ENCODE results near the gene NDUFS2.

Gene NDUFS2

GRCh38 chr1:161258439-161259344 lies 56.5 kb downstream of the NDUFS2 start, which contains the start of gene PCP4L1:
Gene PCP4L1, plus strand, starts transcription at chr1:161258745. Its CDS starts 230 bp downstream, at chr1:161258975.
- Histone ChIP-seq H3K36me3 (ENCODE audit: control insufficient read depth, insufficient read depth, low read length) (no peaks in the 10 kb centered on the region), H3K4me1 (ENCODE audit: control insufficient read depth, low read depth, low read length) (no peaks in the 10 kb centered on the region), H3K9ac (ENCODE audit: low read length) (peak within 1 kb of the TSS; percentile 62), H2BK5ac (ENCODE audit: low read length) (no peak within 1 kb of the TSS), H3K23ac (ENCODE audit: low read length) (no peak within 1 kb of the TSS), H3K27me3 (ENCODE audit: insufficient read depth, low read length, poor library complexity) (peaks cover 16% of the 10 kb centered on the region), H4K8ac (ENCODE audit: low read depth, low read length) (no peak within 1 kb of the TSS), H3K18ac (ENCODE audit: low read length) (no peak within 1 kb of the TSS), H2BK15ac (replicated peaks; ENCODE audit: low read depth) (no peak within 1 kb of the TSS), H3K56ac (ENCODE audit: low read length) (peak within 1 kb of the TSS; percentile 77), H4K5ac (ENCODE audit: low read length) (no peak within 1 kb of the TSS), H3K79me1 (ENCODE audit: low read length) (no peaks in the 10 kb centered on the region), H2AK5ac (ENCODE audit: low read length) (no peak within 1 kb of the TSS), H3K4me3 (ENCODE audit: low read length) (peak within 1 kb of the TSS; percentile 48), H3K27ac (ENCODE audit: low read depth, low read length) (no peak within 1 kb of the TSS), H3K79me2 (ENCODE audit: control insufficient read depth, insufficient read depth, low read length) (no peaks in the 10 kb centered on the region), H3K4me2 (ENCODE audit: low read length) (peak within 1 kb of the TSS; percentile 88), H3K4ac (ENCODE audit: low read depth, low read length) (no peak within 1 kb of the TSS), H2BK120ac (ENCODE audit: low read depth, low read length) (no peak within 1 kb of the TSS)
- no CpG with 5 or more reads among the region's 62 CpGs for WGBS (ENCODE audit: extremely low coverage, insufficient coverage, low lambda C conversion rate)
- peak; percentile 94 for DNase-seq

- WGBS (ENCODE audit: extremely low coverage, insufficient coverage, low lambda C conversion rate), result no CpG with 5 or more reads among the region's 6 CpGs
- Histone ChIP-seq H3K79me2 (ENCODE audit: control insufficient read depth, insufficient read depth, low read length) (no peaks in the 10 kb centered on the region), H4K5ac (ENCODE audit: low read length) (no peak overlapping the region), H3K4me3 (ENCODE audit: low read length) (no peak overlapping the region), H3K27me3 (ENCODE audit: insufficient read depth, low read length, poor library complexity) (peaks cover 16% of the 10 kb centered on the region), H3K9ac (ENCODE audit: low read length) (no peak overlapping the region), H3K18ac (ENCODE audit: low read length) (no peak overlapping the region), H2BK120ac (ENCODE audit: low read depth, low read length) (no peak overlapping the region), H2BK15ac (replicated peaks; ENCODE audit: low read depth) (no peak overlapping the region), H3K23ac (ENCODE audit: low read length) (no peak overlapping the region), H3K4ac (ENCODE audit: low read depth, low read length) (no peak overlapping the region), H3K4me1 (ENCODE audit: control insufficient read depth, low read depth, low read length) (no peaks in the 10 kb centered on the region), H3K36me3 (ENCODE audit: control insufficient read depth, insufficient read depth, low read length) (no peaks in the 10 kb centered on the region), H2AK5ac (ENCODE audit: low read length) (no peak overlapping the region), H3K4me2 (ENCODE audit: low read length) (no peak overlapping the region), H3K27ac (ENCODE audit: low read depth, low read length) (no peak overlapping the region), H3K56ac (ENCODE audit: low read length) (no peak overlapping the region), H4K8ac (ENCODE audit: low read depth, low read length) (no peak overlapping the region), H2BK5ac (ENCODE audit: low read length) (no peak overlapping the region), H3K79me1 (ENCODE audit: low read length) (no peaks in the 10 kb centered on the region)
- no peak for DNase-seq
Observed at GRCh38 chr1:161259345-161259702, 57.2 kb downstream of the NDUFS2 start.

GRCh38 chr1:161259765-161260164 lies 57.6 kb downstream of the NDUFS2 start:
- Histone ChIP-seq H2AK5ac (ENCODE audit: low read length) (no peak overlapping the region), H2BK15ac (replicated peaks; ENCODE audit: low read depth) (no peak overlapping the region), H4K8ac (ENCODE audit: low read depth, low read length) (no peak overlapping the region), H3K4me1 (ENCODE audit: control insufficient read depth, low read depth, low read length) (no peaks in the 10 kb centered on the region), H2BK5ac (ENCODE audit: low read length) (no peak overlapping the region), H3K79me2 (ENCODE audit: control insufficient read depth, insufficient read depth, low read length) (no peaks in the 10 kb centered on the region), H3K27ac (ENCODE audit: low read depth, low read length) (no peak overlapping the region), H3K56ac (ENCODE audit: low read length) (no peak overlapping the region), H3K36me3 (ENCODE audit: control insufficient read depth, insufficient read depth, low read length) (no peaks in the 10 kb centered on the region), H3K9ac (ENCODE audit: low read length) (no peak overlapping the region), H3K4ac (ENCODE audit: low read depth, low read length) (no peak overlapping the region), H3K4me2 (ENCODE audit: low read length) (no peak overlapping the region), H3K18ac (ENCODE audit: low read length) (no peak overlapping the region), H3K4me3 (ENCODE audit: low read length) (no peak overlapping the region), H3K27me3 (ENCODE audit: insufficient read depth, low read length, poor library complexity) (peaks cover 16% of the 10 kb centered on the region), H3K23ac (ENCODE audit: low read length) (no peak overlapping the region), H2BK120ac (ENCODE audit: low read depth, low read length) (no peak overlapping the region), H4K5ac (ENCODE audit: low read length) (no peak overlapping the region), H3K79me1 (ENCODE audit: low read length) (no peaks in the 10 kb centered on the region)
- WGBS (ENCODE audit: extremely low coverage, insufficient coverage, low lambda C conversion rate), result no CpG with 5 or more reads among the region's 1 CpG
- no peak for DNase-seq

GRCh38 chr1:161260376-161261260 lies 58.5 kb downstream of the NDUFS2 start:
- Histone ChIP-seq H3K56ac (ENCODE audit: low read length) (no peak overlapping the region), H3K9ac (ENCODE audit: low read length) (no peak overlapping the region), H3K4me2 (ENCODE audit: low read length) (no peak overlapping the region), H3K23ac (ENCODE audit: low read length) (no peak overlapping the region), H3K4ac (ENCODE audit: low read depth, low read length) (no peak overlapping the region), H3K18ac (ENCODE audit: low read length) (no peak overlapping the region), H2BK5ac (ENCODE audit: low read length) (no peak overlapping the region), H3K36me3 (ENCODE audit: control insufficient read depth, insufficient read depth, low read length) (no peaks in the 10 kb centered on the region), H3K4me3 (ENCODE audit: low read length) (no peak overlapping the region), H2BK120ac (ENCODE audit: low read depth, low read length) (no peak overlapping the region), H3K79me2 (ENCODE audit: control insufficient read depth, insufficient read depth, low read length) (no peaks in the 10 kb centered on the region), H3K27ac (ENCODE audit: low read depth, low read length) (no peak overlapping the region), H3K79me1 (ENCODE audit: low read length) (no peaks in the 10 kb centered on the region), H2AK5ac (ENCODE audit: low read length) (no peak overlapping the region), H2BK15ac (replicated peaks; ENCODE audit: low read depth) (no peak overlapping the region), H4K5ac (ENCODE audit: low read length) (no peak overlapping the region), H4K8ac (ENCODE audit: low read depth, low read length) (no peak overlapping the region), H3K4me1 (ENCODE audit: control insufficient read depth, low read depth, low read length) (no peaks in the 10 kb centered on the region), H3K27me3 (ENCODE audit: insufficient read depth, low read length, poor library complexity) (peaks cover 16% of the 10 kb centered on the region)
- no CpG with 5 or more reads among the region's 9 CpGs for WGBS (ENCODE audit: extremely low coverage, insufficient coverage, low lambda C conversion rate)
- no peak for DNase-seq

- no peaks in the 10 kb centered on the region for H3K79me1 ChIP-seq (ENCODE audit: low read length)
- no peaks in the 10 kb centered on the region for H3K79me2 ChIP-seq (ENCODE audit: control insufficient read depth, insufficient read depth, low read length)
- H2BK120ac ChIP-seq (ENCODE audit: low read depth, low read length), result no peak overlapping the region
- no peak overlapping the region for H2AK5ac ChIP-seq (ENCODE audit: low read length)
- H3K56ac ChIP-seq (ENCODE audit: low read length), result no peak overlapping the region
- no peak overlapping the region for H3K4me2 ChIP-seq (ENCODE audit: low read length)
- no peak overlapping the region for H2BK15ac ChIP-seq (replicated peaks; ENCODE audit: low read depth)
- no peak overlapping the region for H3K23ac ChIP-seq (ENCODE audit: low read length)
- no peak for DNase-seq
- WGBS (ENCODE audit: extremely low coverage, insufficient coverage, low lambda C conversion rate), result no CpG with 5 or more reads among the region's 12 CpGs
- no peak overlapping the region for H3K4me3 ChIP-seq (ENCODE audit: low read length)
- H2BK5ac ChIP-seq (ENCODE audit: low read length), result no peak overlapping the region
- H3K27me3 ChIP-seq (ENCODE audit: insufficient read depth, low read length, poor library complexity), result peaks cover 16% of the 10 kb centered on the region
- no peaks in the 10 kb centered on the region for H3K36me3 ChIP-seq (ENCODE audit: control insufficient read depth, insufficient read depth, low read length)
- no peak overlapping the region for H3K27ac ChIP-seq (ENCODE audit: low read depth, low read length)
- no peak overlapping the region for H4K5ac ChIP-seq (ENCODE audit: low read length)
- H3K4me1 ChIP-seq (ENCODE audit: control insufficient read depth, low read depth, low read length), result no peaks in the 10 kb centered on the region
- H3K9ac ChIP-seq (ENCODE audit: low read length), result no peak overlapping the region
- no peak overlapping the region for H3K4ac ChIP-seq (ENCODE audit: low read depth, low read length)
- H4K8ac ChIP-seq (ENCODE audit: low read depth, low read length), result no peak overlapping the region
- H3K18ac ChIP-seq (ENCODE audit: low read length), result no peak overlapping the region
Observed at GRCh38 chr1:161261261-161262235, 59.4 kb downstream of the NDUFS2 start.
